Ishikawa (cell line): ENCODE results near the gene BDNF.

Experiments
- CEBPB ChIP-seq: IDR thresholded peaks from 2 replicates; pipeline ENCODE4 v1.6.1; 2012
- EP300 ChIP-seq: IDR thresholded peaks from 2 replicates; pipeline ENCODE4 v1.6.1; 2012; ENCODE audit warnings: borderline replicate concordance
- FOXM1 ChIP-seq: IDR thresholded peaks from 2 replicates; pipeline ENCODE4 v1.6.1; 2012; ENCODE audit warnings: low read depth, borderline replicate concordance
- MAX ChIP-seq: IDR thresholded peaks from 2 replicates; pipeline ENCODE4 v1.6.1; 2012
- RAD21 ChIP-seq: IDR thresholded peaks from 2 replicates; pipeline ENCODE4 v1.6.1; 2012; ENCODE audit warnings: low read depth
- TAF1 ChIP-seq: IDR thresholded peaks from 2 replicates; pipeline ENCODE4 v1.6.1; 2012; ENCODE audit warnings: low read depth, mild to moderate bottlenecking
- TEAD4 ChIP-seq: IDR thresholded peaks from 2 replicates; pipeline ENCODE4 v1.6.1; 2012
- YY1 ChIP-seq: IDR thresholded peaks from 2 replicates; pipeline ENCODE4 v1.6.1; 2012; ENCODE audit warnings: low read depth
- ZBTB7A ChIP-seq: IDR thresholded peaks from 2 replicates; pipeline ENCODE4 v1.6.1; 2012; ENCODE audit warnings: low read depth
- TF ChIP-seq, protein P1 (sequence below): IDR thresholded peaks from 2 replicates; pipeline ENCODE4 v1.6.1; 2012; ENCODE audit warnings: low read depth, mild to moderate bottlenecking

- TF ChIP-seq MAX (no peak), TEAD4 (no peak), FOXM1 (no peak), EP300 (no peak), TAF1 (no peak), YY1 (no peak), CEBPB (no peak), RAD21 (no peak), ZBTB7A (no peak)
- TF ChIP-seq, protein P1, sequence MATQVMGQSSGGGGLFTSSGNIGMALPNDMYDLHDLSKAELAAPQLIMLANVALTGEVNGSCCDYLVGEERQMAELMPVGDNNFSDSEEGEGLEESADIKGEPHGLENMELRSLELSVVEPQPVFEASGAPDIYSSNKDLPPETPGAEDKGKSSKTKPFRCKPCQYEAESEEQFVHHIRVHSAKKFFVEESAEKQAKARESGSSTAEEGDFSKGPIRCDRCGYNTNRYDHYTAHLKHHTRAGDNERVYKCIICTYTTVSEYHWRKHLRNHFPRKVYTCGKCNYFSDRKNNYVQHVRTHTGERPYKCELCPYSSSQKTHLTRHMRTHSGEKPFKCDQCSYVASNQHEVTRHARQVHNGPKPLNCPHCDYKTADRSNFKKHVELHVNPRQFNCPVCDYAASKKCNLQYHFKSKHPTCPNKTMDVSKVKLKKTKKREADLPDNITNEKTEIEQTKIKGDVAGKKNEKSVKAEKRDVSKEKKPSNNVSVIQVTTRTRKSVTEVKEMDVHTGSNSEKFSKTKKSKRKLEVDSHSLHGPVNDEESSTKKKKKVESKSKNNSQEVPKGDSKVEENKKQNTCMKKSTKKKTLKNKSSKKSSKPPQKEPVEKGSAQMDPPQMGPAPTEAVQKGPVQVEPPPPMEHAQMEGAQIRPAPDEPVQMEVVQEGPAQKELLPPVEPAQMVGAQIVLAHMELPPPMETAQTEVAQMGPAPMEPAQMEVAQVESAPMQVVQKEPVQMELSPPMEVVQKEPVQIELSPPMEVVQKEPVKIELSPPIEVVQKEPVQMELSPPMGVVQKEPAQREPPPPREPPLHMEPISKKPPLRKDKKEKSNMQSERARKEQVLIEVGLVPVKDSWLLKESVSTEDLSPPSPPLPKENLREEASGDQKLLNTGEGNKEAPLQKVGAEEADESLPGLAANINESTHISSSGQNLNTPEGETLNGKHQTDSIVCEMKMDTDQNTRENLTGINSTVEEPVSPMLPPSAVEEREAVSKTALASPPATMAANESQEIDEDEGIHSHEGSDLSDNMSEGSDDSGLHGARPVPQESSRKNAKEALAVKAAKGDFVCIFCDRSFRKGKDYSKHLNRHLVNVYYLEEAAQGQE = no peak
These were observed 4.1 kb downstream of the BDNF start for GRCh38 chr11:27696115-27696514.
